HG03432 (cell line): ENCODE measurements around the gene HOXA1.

Experiments used
- ATAC-seq: cut with Tn5 transposase; IDR thresholded peaks from one replicate; pipeline ENCODE4 v1.9.1; 2021; ENCODE audit warnings: mild to moderate bottlenecking, moderate library complexity; ENCODE audit not compliant: unreplicated experiment

The HOXA1 gene

DNA sequence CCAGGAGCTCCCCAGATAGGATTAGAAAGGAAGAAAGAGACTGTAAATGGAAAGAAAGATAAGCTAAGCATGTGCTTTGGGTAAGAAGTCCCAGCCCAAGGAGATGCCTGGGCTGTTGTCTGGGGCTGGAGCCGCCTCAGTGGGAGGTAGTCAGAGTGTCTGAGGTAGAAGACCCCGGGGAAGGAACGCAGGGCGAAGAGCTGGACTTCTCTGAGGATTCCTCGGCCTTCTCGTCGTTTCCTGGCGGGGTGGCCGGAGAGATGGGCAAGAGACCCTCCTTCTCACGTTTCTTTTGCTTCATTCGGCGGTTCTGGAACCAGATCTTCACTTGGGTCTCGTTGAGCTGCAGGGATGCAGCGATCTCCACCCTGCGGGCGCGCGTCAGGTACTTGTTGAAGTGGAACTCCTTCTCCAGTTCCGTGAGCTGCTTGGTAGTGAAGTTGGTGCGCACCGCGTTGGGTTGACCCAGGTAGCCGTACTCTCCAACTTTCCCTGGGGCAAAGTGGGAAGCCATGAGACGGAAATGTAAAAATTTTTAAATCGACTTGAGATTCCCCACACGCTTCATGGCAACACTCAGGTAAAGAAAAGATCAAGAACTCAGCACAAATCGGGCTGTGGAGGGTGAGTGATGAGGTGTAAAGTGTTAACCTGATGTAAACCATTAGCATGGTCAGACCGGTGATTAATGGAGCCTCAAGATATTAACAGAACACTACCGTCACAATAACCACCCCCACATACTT lies 1.3 kb downstream of the HOXA1 start:
- ATAC-seq, result no peak

DNA sequence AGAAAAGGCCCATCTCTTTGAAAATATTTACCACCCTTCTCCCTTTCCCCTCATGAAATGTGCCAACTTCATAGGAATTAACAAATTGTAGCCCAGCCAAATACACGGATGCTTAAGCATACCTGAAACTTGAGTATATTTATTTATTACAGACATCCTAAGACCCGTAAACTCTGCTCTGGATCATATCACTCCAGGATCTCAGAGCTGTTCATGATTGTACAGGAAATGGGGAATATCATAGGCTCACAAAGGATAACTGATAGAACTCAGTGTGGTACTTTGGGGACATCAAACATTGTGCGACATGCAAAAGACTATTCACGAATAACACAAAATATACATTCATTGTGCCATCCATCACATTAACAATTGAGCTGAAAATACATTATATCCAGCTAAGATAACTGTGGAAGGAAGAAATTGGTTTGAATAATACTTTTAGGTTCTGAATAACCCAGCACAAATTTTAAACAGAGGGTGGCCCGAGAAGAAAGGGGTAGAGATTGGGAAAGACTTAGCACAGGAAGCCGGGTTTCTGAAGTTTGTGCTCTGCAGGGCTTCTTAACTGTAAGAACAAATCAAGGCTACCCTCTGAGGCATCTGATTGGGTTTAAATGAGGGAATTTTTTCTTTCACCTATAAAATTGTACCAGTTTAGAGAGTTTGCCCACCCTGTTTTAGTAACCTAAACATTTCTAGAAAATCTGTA lies 2.5 kb downstream of the HOXA1 start:
- no peak for ATAC-seq

DNA sequence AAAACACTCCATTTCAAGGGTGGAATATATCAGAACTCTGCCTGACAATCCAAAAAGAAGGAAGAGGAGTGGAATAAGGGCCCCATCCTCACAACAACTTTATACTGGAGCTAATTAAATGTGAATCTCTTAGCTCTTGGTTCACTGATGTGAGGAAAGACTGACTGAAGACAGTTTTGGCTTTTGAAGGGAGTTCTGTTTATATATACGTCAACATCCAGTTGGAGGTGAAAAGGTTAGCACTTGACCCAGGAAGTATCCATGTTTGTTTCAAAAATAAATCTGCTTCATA lies 3.0 kb downstream of the HOXA1 start:
- no peak for ATAC-seq

DNA sequence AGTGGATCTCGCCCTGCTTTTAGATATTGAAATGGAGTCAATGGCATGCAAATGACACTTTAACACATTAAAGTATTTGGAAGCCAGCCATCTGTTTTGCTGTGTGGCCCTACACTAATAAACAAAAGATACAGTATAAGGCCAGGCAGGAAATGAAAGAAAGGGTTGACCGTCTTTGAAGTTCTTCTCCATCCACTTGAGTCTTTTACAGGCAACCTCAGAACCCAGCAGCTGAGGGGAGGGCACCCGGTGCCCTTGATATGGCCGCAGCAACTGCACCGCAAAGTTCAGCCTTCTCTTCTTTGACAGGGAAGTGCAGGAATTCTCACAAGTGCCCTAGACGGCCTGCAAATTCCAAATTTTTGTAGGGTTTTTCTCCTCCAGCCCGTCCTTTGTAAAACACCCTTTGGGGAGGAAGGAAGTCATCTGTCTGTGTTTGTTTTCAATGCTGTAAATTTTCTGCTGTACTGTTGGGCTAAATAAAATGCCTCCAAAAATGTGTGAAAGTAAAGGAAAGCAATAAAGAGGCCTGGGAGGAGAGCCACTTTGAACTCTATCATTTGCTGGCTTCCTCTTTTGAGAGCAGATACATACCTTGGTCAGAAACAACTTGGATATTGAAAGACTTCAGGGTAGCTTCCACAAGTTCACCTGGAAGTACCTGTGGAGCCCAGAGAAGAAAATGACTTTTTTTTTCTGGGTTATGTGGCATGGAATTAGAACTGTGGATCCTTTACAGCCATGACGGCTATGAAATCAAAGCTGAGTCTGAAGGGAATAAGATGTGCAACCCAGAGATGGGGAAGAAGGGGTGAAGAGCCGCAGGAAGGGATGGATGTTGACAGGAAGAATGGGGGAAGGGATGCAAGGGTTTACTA lies 3.6 kb downstream of the HOXA1 start:
- ATAC-seq, result no peak

DNA sequence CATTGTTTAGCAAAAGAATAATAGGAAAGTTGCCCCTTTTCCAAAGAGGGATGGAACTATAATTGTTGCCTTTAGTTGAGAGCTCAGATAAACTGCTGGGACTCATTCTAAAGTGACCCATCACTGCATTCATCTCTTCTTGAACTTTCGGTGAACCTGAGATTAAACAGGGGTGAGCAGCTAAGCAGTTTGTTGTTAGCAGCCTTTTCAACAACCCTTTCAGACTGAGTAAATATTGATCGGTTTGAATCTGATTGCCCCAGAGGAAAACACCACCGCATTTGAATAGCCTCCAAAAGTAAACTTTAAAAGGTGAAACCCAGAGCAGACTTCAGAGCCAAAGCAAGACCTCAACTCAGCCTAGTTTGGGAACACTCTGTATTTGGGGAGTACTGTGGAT lies 4.7 kb downstream of the HOXA1 start:
- no peak for ATAC-seq

DNA sequence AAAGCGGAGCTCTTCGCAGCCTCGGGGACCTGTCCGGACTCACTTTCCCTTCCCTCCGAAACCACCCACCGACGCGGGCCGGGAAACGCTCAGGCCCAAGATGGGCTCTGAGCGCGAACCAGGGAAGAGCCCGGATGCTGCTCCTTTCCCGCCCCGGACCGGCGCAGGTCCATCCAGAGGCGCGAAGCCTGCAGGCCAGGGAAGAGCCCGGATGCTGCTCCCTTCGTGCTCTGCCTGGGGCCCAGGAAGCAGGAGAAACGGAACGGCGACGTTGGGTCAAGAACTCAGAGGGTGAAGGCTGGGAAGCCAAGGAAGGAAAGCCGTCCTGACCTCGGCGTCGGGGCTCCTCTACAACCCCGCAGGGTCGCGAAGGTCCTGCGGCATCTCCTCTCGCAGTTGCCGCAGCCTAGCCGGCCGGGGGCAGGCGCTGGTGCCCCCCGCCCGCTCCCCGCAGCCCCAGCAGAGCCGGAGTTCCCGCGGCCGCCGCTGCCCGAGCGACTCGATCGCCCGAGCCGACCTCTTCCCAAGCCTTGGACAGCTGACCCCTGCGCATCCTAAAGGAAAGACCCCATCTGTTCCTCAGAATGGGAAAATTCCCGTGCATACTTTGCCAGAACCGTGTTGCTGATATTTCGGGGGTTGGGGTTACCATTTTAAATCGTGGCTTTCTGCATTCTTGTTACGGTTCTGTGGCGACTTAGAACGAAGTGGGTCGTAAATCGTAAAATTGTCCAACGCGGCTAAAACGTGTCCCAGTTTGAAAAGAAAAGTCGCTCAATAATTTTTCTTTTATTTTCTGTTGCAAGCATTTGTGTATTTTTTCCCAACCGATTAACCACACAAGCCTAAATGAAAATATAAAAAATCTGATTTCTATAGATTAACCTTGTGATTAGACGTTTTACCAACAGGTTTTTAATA lies 7.5 kb downstream of the HOXA1 start:
- no peak for ATAC-seq

DNA sequence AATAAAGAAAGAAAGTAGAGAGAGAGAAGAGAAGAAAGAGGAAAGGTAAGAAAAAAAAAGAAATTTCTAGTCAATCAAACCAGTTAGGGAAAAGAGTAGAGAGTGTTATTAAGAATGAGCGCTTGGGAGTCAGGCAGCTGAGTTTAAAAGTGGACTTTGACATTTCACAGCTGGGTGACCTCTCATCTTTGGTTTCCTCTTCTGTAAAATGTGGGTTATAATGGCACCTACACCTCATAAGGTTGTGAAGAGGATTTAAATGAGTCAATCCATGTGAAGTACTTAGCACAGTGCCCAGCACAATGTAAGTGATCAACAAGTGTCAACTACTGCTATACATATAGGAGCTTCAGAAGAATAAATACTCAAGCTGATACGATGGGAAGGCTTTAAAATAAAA lies 12.2 kb downstream of the HOXA1 start:
- no peak for ATAC-seq

DNA sequence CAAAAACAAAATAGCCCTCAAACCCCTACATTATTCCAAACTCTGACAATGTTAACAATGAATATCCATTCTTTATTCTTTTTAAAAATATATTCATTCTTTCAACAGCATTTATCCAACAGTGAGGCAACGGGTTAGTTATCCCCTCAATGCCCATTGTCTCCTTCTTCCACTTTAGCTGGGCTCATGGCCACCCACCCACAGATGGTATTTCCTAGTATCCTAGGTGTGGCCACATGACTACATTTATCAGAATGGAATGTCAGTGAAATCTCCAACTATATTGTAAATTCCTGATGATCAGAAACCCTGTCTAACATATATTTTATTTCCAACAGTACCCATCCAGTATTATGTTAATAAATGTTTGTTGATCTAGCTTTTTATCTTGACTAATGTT lies 13.6 kb downstream of the HOXA1 start:
- ATAC-seq, result no peak

DNA sequence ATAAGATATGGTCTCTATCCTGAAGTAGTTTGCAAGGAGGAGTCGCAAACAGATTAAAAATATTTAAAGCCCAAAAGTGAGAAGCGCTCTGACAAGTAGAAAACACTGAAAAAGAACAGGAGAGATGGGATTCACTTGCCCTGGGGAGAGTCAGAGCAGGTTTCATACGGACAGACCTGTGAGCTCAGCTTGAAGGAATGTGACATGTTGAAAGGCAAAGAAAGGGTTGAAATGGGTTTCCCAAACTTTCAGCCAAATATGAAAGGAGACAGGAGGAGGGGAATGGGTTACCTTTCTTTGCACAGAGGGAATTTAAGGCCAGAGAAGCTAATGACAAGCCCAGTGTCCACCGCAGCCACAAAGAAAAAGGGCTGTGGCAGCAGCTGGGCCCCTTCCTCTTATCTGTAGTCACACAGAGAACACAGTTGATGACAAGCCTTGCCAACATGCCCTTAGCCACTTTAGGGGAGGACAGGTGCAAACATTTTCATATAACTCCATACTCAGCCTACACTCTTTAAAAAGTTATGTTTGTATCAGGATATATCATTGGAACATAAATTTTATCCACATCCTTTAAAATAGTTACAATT lies 14.9 kb downstream of the HOXA1 start:
- ATAC-seq, result no peak

DNA sequence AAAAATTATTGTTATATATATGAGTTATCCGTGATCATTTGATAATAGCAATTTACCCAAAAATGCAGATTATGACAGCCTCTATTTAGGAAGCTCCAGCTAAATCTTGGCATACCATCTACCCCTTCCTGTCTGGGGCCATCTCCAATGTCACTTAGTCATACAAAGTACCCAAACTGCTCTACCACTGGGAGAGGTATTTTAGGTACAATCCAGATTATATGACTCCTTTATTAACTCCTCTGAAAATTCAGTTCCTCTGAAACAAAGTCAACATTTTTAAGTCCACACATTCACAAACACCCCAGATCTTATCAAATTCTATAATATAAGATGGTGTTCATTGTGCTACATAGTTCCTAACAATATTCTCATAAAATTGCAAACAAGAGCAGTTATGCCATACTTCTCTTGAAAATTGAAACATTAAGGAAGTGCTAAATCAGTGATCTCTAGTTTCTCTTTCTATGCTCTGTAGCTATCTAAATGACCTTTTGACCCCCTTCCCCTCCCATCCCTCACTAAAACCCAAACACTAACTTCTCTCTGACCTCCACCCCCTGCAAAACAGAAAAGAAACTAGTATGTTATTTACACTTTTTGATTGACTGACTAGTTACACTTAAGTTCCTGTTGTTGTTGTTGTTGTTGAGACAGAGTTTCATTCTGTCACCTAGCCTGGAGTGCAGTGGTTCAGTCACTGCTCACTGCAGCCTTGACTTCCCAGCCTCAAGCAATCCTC lies 16.4 kb downstream of the HOXA1 start:
- peak; percentile 68 for ATAC-seq

DNA sequence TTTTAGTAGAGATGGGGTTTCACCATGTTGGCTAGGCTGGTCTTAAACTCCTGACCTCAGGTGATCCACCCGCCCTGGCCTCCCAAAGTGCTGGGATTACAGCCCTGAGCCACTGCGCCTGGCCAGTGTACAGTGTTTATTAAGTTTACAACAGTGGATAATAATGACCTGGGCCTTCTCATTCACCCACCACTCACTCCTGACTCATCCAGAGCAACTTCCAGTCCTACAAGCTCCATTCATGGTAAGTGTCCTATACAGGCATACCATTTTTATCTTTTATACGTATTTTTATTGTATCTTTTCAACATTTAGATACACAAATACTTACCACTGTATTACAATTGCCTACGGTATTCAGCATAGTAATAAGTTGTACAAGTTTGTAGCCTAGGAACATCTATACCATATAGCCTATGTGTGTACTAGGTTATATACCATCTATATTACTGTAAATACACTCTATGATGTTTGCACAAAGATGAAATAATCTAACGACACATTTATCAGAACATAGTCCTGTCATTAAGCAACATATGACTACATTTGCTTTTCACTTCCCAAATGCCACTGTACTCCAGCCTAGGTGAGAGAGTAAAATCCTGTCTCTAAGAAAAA lies 17.1 kb downstream of the HOXA1 start:
- no peak for ATAC-seq

DNA sequence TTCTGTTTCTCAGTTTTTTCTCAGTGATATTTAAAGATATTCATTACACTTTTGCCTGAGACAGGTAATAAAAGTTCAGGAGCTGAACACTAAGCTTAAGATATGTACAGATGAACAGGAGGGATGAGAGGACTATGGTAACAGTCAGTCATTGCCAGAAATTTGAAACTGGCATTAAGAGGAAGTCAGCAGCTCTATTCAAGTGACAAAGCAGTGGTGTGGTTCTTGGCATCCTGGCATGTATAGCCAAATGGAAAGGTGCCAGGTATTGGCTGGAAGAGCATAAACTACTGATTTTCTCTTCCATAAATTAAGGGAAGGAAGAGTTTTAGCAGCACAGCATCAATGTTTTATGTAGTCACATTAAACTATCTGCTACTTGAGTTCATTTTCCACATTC lies 22.7 kb downstream of the HOXA1 start:
- ATAC-seq, result no peak

DNA sequence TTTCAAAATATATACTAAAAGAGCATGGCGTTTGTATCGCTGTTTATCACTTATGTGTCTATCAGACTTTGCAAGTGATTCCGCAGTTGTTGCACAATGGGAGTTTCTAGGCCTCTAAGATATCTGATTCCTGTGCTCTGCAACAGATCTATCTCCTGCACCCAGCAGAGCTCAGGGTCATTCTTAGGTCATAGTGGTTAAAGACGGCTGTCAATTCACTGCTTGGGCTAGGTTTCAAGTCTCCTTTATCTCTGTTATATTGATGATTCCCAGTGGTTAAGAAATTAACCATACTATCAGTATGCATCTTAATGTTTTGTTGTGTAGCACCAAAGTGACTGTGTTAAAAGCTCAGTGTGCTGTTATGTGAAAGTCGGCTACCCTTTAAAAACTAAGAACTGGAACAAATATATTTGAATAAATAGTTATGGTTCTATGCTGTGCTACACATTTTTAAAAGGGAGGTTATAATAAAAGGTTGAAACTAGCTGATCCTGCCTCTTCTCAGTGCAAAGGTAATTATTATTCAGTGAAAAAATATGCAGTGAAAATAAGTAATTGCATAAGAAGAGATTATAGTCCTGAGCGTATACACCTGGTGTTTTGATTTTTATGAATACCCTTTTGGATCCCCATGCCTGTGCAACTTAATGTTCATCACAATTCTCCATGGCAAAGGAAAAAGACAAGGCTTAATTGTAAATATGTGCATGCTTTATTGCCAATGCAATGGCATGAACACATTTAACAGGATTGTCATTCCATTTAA lies 24.0 kb downstream of the HOXA1 start:
- no peak for ATAC-seq

DNA sequence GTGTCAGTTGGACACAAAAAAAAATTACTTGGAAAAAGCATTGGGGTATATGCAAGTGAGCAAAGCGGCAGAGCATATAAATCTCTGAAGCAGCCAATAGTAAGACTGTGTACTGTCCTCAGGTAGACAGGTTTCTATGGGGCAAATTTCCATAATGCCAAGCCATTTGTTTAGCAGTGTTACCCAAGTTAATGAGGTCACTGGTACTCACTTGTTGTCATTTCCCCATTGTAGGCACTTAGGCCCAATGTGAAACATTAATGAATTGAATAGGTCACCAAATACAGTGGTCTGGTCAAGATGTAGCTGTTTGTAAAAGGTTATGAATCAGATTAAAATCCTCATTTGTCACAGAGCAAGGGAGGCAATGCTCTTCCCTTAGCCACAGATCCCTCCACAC lies 27.5 kb downstream of the HOXA1 start:
- no peak for ATAC-seq

DNA sequence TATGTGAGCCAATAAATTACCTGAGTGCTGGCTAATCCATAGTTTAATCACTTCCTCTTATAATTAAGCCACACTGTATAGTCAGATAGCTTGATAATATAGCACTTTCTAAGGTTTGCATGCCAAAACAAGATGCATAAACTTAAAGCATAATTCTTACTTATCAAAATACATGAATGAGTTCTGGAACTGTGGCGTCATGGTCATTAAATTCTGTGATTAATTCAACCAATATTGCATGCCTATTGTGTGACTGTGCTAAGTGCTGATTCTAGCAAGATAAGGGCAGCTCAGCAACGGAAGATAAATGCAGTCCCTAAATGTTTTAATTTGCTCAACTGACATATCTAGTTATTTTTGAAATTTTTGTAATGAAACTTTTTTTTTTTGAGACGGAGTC lies 29.7 kb downstream of the HOXA1 start:
- ATAC-seq, result no peak

DNA sequence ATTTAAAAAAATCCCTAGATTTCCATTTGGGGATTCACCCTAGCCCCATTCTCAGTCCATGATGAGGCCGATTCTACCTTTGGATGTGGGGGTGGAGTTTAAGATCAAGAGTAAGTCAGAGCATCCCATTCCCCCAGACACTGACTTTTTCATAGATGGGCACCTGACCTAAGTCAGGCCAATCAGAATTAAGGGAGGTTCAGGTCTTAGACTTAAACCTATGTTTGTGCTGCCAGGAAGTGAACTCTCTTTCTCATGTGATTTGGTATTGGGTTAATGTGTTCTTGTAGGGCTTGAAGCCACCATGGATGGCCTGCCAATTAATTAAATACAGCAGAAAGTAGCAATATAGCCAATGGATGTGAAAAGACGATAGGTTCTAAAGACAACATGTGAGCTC lies 30.1 kb downstream of the HOXA1 start:
- ATAC-seq, result no peak

DNA sequence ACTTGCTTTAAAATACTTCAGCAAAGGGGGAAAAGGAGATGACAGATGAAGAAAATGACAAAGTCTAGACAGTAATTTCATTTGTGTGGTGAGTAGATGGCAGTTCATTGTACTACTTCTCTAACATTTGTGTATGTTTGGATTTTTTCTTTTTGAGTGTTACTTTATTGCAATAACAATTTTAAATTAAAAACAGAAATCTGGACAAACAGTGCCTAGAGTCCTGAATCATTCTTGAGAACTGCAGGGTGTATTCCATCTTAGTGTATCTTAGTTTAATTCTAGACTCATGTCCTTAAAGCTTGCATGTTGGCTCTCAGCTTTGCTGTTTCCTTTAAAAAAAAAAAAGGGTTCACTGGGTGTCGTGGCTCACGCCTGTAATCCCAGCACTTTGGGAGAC lies 31.1 kb downstream of the HOXA1 start:
- ATAC-seq, result no peak

DNA sequence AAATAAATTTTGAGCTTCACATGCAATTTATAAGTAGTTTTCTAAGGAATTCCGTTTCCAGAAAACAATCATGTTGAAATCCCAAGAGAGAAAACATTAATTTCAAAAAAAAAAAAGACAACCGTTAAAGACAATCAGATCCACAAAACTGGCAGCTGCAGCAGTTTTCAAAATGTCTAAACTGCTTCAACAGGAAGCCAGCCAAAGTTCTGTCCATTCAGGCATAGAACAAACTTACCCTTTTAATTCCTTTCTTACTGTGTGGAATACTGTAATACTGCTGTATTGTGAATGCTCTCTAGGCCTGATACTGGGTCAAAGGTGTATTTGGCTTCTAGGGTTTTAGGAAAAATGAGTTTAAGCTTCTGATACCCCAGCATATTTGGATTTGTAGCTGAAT lies 31.6 kb downstream of the HOXA1 start:
- ATAC-seq, result no peak

DNA sequence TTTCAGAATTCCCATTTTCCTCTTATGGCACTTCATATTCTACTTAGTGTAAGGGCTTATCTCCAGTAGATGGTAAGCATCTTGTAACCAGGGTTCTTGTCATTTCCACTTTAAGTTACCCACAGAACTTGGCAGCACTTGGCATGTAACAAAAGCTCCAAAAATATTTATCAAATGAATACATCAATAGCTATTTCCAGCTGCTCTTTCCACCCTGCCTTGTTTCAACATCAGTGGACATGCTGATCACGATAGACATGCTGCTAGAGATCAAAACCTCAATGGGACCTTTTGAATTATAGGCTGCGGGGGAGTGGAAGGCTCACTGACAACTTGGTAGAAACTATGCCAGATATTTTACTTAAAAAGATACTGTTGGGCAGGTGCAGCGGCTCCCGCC lies 32.9 kb downstream of the HOXA1 start:
- ATAC-seq, result no peak
